H1 (cell line): ENCODE data around the gene LNPK. TPM values are rescaled to one million over a fixed set of nuclear protein-coding genes. Genes with fewer than 3 reads are reported as not detected.

ENCODE experiments used
- CTCF ChIA-PET: fragments of 300-600 bp; sonication (Branson Sonifier 250); formaldehyde crosslinking; loops from one replicate; lab custom pipeline; 2021; ENCODE audit not compliant: partially characterized antibody; lab: Charles Lee
- POLR2A ChIA-PET: fragments of 300-600 bp; sonication (Branson Sonifier 250); formaldehyde crosslinking; loops from one replicate; lab custom pipeline; 2021; ENCODE audit warnings: inconsistent platforms; ENCODE audit not compliant: partially characterized antibody; lab: Charles Lee
- DNase-seq, 2 experiments: peaks; one replicate each; pipeline versions ENCODE4 v3.0.0 to v3.0.0-alpha.2; 2010 to 2022; ENCODE audit warnings: low spot score in 2 of 2, low read depth in 1 of 2, mixed read lengths in 1 of 2
- FAIRE-seq: peaks from 2 replicates; lab custom pipeline; 2011; peaks lifted over from hg19 to GRCh38; lab: Jason Lieb, UNC
- H2AFZ ChIP-seq: 2 replicates; pipeline ENCODE4 v1.8.1; 2012; ENCODE audit warnings: low read length, inconsistent platforms
- H2AK5ac ChIP-seq: 2 replicates; pipeline ENCODE4 v1.6.1; 2013; ENCODE audit warnings: low read depth, low read length
- H2BK120ac ChIP-seq: replicated peaks from 2 replicates; pipeline ENCODE3; 2013; ENCODE audit warnings: low read depth, low read length, inconsistent platforms
- H2BK12ac ChIP-seq: 2 replicates; pipeline ENCODE4 v1.6.1; 2013; ENCODE audit warnings: low read depth, low read length
- H2BK15ac ChIP-seq: 2 replicates; pipeline ENCODE4 v1.6.1; 2013; ENCODE audit warnings: low read length
- H2BK20ac ChIP-seq: 2 replicates; pipeline ENCODE4 v1.6.1; 2013; ENCODE audit warnings: low read length
- H2BK5ac ChIP-seq: 2 replicates; pipeline ENCODE4 v1.6.1; 2013; ENCODE audit warnings: low read depth, low read length
- H3K14ac ChIP-seq: 2 replicates; pipeline ENCODE4 v1.6.1; 2013; ENCODE audit warnings: inconsistent platforms; ENCODE audit not compliant: insufficient read length
- H3K18ac ChIP-seq: 2 replicates; pipeline ENCODE4 v1.6.1; 2013; ENCODE audit warnings: low read length; ENCODE audit errors: extremely low read depth
- H3K23ac ChIP-seq: 2 replicates; pipeline ENCODE4 v1.6.1; 2013; ENCODE audit warnings: inconsistent platforms; ENCODE audit not compliant: insufficient read length
- H3K23me2 ChIP-seq: 2 replicates; pipeline ENCODE4 v1.6.1; 2013; ENCODE audit warnings: low read depth, low read length
- H3K27ac ChIP-seq: 2 replicates; pipeline ENCODE4 v1.6.1; 2011; ENCODE audit warnings: low read depth, low read length, inconsistent platforms
- H3K27me3 ChIP-seq, 4 experiments: replicated peaks in 1 of 4; 1 replicate in 1 of 4; 2 replicates in 3 of 4; pipeline versions ENCODE4 v1.6.1 to v1.8.1; 2011 to 2013; ENCODE audit warnings: low read length in 3 of 4, mild to moderate bottlenecking in 3 of 4, inconsistent platforms in 2 of 4, mixed read lengths in 2 of 4, moderate library complexity in 1 of 4; ENCODE audit not compliant: control insufficient read depth in 3 of 4, insufficient read depth in 3 of 4; ENCODE audit errors: extremely low read depth in 1 of 4
- H3K36me3 ChIP-seq, 4 experiments: 2 replicates each; pipeline versions ENCODE4 v1.6.1 to v1.8.1; 2011 to 2013; ENCODE audit warnings: mild to moderate bottlenecking in 4 of 4, low read length in 3 of 4, moderate library complexity in 2 of 4, control low read depth in 1 of 4, inconsistent platforms in 1 of 4; ENCODE audit not compliant: insufficient read depth in 4 of 4, control insufficient read depth in 2 of 4
- H3K4ac ChIP-seq: replicated peaks from 2 replicates; pipeline ENCODE3; 2013; ENCODE audit warnings: low read length, low read depth, mixed read lengths, inconsistent platforms; ENCODE audit not compliant: insufficient read length
- H3K4me1 ChIP-seq, 4 experiments: replicated peaks in 1 of 4; 1 replicate in 1 of 4; 2 replicates in 3 of 4; pipeline versions ENCODE4 v1.6.1 to v1.8.1; 2011 to 2013; ENCODE audit warnings: low read length in 3 of 4, inconsistent platforms in 2 of 4, mixed read lengths in 1 of 4; ENCODE audit not compliant: insufficient read depth in 4 of 4, control insufficient read depth in 3 of 4
- H3K4me2 ChIP-seq, 2 experiments: 2 replicates each; pipeline versions ENCODE4 v1.6.1 to v1.8.1; 2011 to 2013; ENCODE audit warnings: low read depth in 2 of 2, low read length in 2 of 2, control low read depth in 1 of 2, inconsistent platforms in 1 of 2, mild to moderate bottlenecking in 1 of 2; ENCODE audit not compliant: insufficient read depth in 1 of 2
- H3K4me3 ChIP-seq, 4 experiments: fragments of 200-600, 300-600 bp in 1 of 4; sonication (generic), shearing (Covaris generic), sonication (Bioruptor Twin) in 1 of 4; 2 replicates each; pipeline versions ENCODE4 v1.5.1 to v1.8.1; 2011 to 2016; ENCODE audit warnings: low read length in 4 of 4, low read depth in 3 of 4, control low read depth in 2 of 4, inconsistent platforms in 2 of 4, mild to moderate bottlenecking in 2 of 4, mixed read lengths in 1 of 4, moderate library complexity in 1 of 4; ENCODE audit not compliant: insufficient read depth in 2 of 4; ENCODE audit errors: extremely low read depth in 1 of 4
- H3K56ac ChIP-seq: replicated peaks from 2 replicates; pipeline ENCODE3; 2013; ENCODE audit warnings: low read depth, mild to moderate bottlenecking, mixed read lengths, low read length, inconsistent platforms; ENCODE audit not compliant: insufficient read length
- H3K79me1 ChIP-seq: 2 replicates; pipeline ENCODE4 v1.6.1; 2013; ENCODE audit warnings: low read depth, low read length, control low read depth
- H3K79me2 ChIP-seq, 2 experiments: 2 replicates each; pipeline versions ENCODE4 v1.6.1 to v1.8.1; 2012 to 2013; ENCODE audit warnings: low read length in 2 of 2, mild to moderate bottlenecking in 2 of 2, inconsistent platforms in 1 of 2; ENCODE audit not compliant: insufficient read depth in 2 of 2, control insufficient read depth in 1 of 2
- H3K9ac ChIP-seq, 4 experiments: replicated peaks in 1 of 4; 1 replicate in 1 of 4; 2 replicates in 3 of 4; pipeline versions ENCODE4 v1.6.1 to v1.8.1; 2011 to 2013; ENCODE audit warnings: low read depth in 3 of 4, low read length in 3 of 4, control low read depth in 2 of 4, mild to moderate bottlenecking in 2 of 4, moderate library complexity in 2 of 4, inconsistent platforms in 1 of 4; ENCODE audit errors: extremely low read depth in 1 of 4
- H3K9me3 ChIP-seq, 2 experiments: 2 replicates each; pipeline versions ENCODE4 v1.6.1 to v1.8.1; 2012 to 2013; ENCODE audit warnings: mild to moderate bottlenecking in 2 of 2, moderate library complexity in 2 of 2, control low read depth in 1 of 2, inconsistent platforms in 1 of 2, low read depth in 1 of 2, low read length in 1 of 2, mixed read lengths in 1 of 2; ENCODE audit not compliant: insufficient read depth in 2 of 2
- H4K20me1 ChIP-seq, 2 experiments: replicated peaks in 1 of 2; 2 replicates each; pipeline versions ENCODE3 to v1.8.1; 2011 to 2013; ENCODE audit warnings: inconsistent platforms in 2 of 2, low read length in 2 of 2, mild to moderate bottlenecking in 1 of 2; ENCODE audit not compliant: insufficient read depth in 2 of 2, control insufficient read depth in 1 of 2
- H4K5ac ChIP-seq: 2 replicates; pipeline ENCODE4 v1.6.1; 2013; ENCODE audit warnings: low read length, low read depth, mixed read lengths, inconsistent platforms; ENCODE audit not compliant: insufficient read length
- H4K8ac ChIP-seq: 2 replicates; pipeline ENCODE4 v1.8.0; 2013; ENCODE audit warnings: mild to moderate bottlenecking, moderate library complexity, low read length, inconsistent platforms; ENCODE audit not compliant: insufficient read depth; ENCODE audit errors: extremely low read depth
- H4K91ac ChIP-seq: replicated peaks from 2 replicates; pipeline ENCODE3; 2013; ENCODE audit warnings: low read length, mixed read lengths, inconsistent platforms; ENCODE audit not compliant: insufficient read length
- EP300 ChIP-seq, 2 experiments: IDR thresholded peaks; 1 replicate in 1 of 2; 2 replicates in 1 of 2; pipeline ENCODE4 v1.6.1; 2011 to 2012; ENCODE audit warnings: low read depth in 2 of 2, low read length in 2 of 2, mild to moderate bottlenecking in 2 of 2, borderline replicate concordance in 1 of 2, inconsistent platforms in 1 of 2, moderate library complexity in 1 of 2
- HDAC6 ChIP-seq: IDR thresholded peaks from one replicate; pipeline ENCODE4 v1.7.1; 2012; ENCODE audit warnings: low read depth, mild to moderate bottlenecking, inconsistent platforms, low read length, moderate library complexity
- MAFK ChIP-seq: IDR thresholded peaks from 2 replicates; pipeline ENCODE4 v1.6.1; 2012; ENCODE audit warnings: low read depth, mild to moderate bottlenecking, improper control_type of control experiment, low read length
- PHF8 ChIP-seq: fragments of 200-600 bp; sonication (generic); conservative IDR thresholded peaks from 2 replicates; pipeline ENCODE4 v1.7.1; 2012; ENCODE audit warnings: low read depth, mild to moderate bottlenecking, inconsistent platforms, low read length, moderate library complexity
- RAD21 ChIP-seq, 2 experiments: IDR thresholded peaks in 1 of 2; conservative IDR thresholded peaks in 1 of 2; 2 replicates each; pipeline ENCODE4 v1.6.1; 2011; ENCODE audit warnings: low read depth in 2 of 2, low read length in 2 of 2, improper control_type of control experiment in 1 of 2, inconsistent platforms in 1 of 2, mild to moderate bottlenecking in 1 of 2, moderate library complexity in 1 of 2
- RBBP5 ChIP-seq: IDR thresholded peaks from 2 replicates; pipeline ENCODE4 v1.7.1; 2012; ENCODE audit warnings: low read depth, mild to moderate bottlenecking, inconsistent platforms, low read length, moderate library complexity, borderline replicate concordance
- SP1 ChIP-seq: IDR thresholded peaks from 2 replicates; pipeline ENCODE4 v1.6.1; 2011; ENCODE audit warnings: low read depth, low read length
- SP4 ChIP-seq: IDR thresholded peaks from 2 replicates; pipeline ENCODE4 v1.6.1; 2012; ENCODE audit warnings: low read length, inconsistent platforms
- WGBS, 2 experiments: shearing (Covaris generic) in 1 of 2; methylation state at CpG; one replicate each; pipeline versions ENCODE4 v1.1.6 to v1.1.7; 2013 to 2015; ENCODE audit warnings: low lambda C conversion rate in 2 of 2, mixed read lengths in 2 of 2, inconsistent platforms in 1 of 2, low coverage in 1 of 2, missing lambda C conversion rate in 1 of 2; ENCODE audit not compliant: insufficient replicate concordance in 2 of 2, insufficient coverage in 1 of 2, insufficient read length in 1 of 2; ENCODE audit errors: extremely low coverage in 1 of 2, missing lambda C conversion rate in 1 of 2; 5-methylcytosine and 5-hydroxymethylcytosine counted together
- polyA plus RNA-seq, 7 experiments: library from polyadenylated mRNA; depleted of rRNA in 3 of 7; stranded (reverse) in 5 of 7; unstranded in 2 of 7; fragments of >200 nt in 5 of 7; fragments of 200-250 nt in 2 of 7; gene quantifications; 1 replicate in 5 of 7; 2 replicates in 1 of 7; 4 replicates in 1 of 7; pipeline versions ENCODE4 v1.2.1 to v1.2.3, GENCODE V29; 2011 to 2013; ENCODE audit warnings: missing spikeins in 2 of 7, mixed read lengths in 2 of 7
- total RNA-seq: library from RNA; stranded (reverse); fragmentation: NEBNext Ultra II Directional; extraction: Animal tissue kit (Norgen Biotek cat#: 25700); gene quantifications from 2 replicates; pipeline ENCODE4 v1.2.1, GENCODE V29; 2021
- TF ChIP-seq, protein P1 (sequence below): IDR thresholded peaks from 2 replicates; pipeline ENCODE4 v1.6.1; 2012; ENCODE audit warnings: inconsistent platforms
- TF ChIP-seq, protein P2 (sequence below), 3 experiments: IDR thresholded peaks; 1 replicate in 2 of 3; 2 replicates in 1 of 3; pipeline versions ENCODE4 v1.5.1 to v1.6.1; 2011; ENCODE audit warnings: low read length in 3 of 3, mild to moderate bottlenecking in 3 of 3, inconsistent platforms in 2 of 3, low read depth in 1 of 3, moderate library complexity in 1 of 3; ENCODE audit not compliant: insufficient read depth in 1 of 3; ENCODE audit errors: control extremely low read depth in 1 of 3

LNPK gene
- total and polyA plus RNA-seq, 2 of the 8 experiments (the other 6 are each of a cell fraction or from before 2014, with no cell fraction given): 3.1 to 10.3 TPM

DNA sequence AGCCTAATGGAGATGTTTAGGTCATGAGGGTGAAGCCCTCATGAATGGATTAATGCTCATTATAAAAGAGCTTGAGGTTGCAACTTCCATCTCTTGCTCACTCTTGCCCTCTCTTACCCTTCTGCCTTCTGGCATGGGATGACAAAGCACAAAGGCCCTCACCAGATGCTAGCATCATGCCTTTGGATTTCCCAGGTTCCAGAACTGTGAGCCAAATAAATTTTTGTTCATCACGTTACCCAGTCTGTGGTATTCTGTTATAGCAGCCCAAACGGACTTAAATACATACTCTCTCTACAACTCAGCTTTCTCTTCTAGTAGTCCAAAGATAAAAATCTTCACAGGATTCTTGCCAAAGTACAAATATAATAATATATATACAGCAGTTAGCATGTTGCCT lies 75.8 kb downstream of the LNPK start:
- Histone ChIP-seq H4K20me1 (no peaks in the 10 kb centered on the region), H3K23me2 (no peaks in the 10 kb centered on the region), H3K27me3 (no peaks in the 10 kb centered on the region), H2BK120ac (no peak overlapping the region), H3K79me2 (no peaks in the 10 kb centered on the region), H4K8ac (no peak overlapping the region), H3K4ac (no peak overlapping the region), H3K9me3 (no peaks in the 10 kb centered on the region), H2AK5ac (no peak overlapping the region), H2BK12ac (no peak overlapping the region), H3K9ac (no peak overlapping the region), H2AFZ (no peak overlapping the region), H3K14ac (no peak overlapping the region), H4K91ac (no peak overlapping the region), H4K5ac (no peak overlapping the region), H3K79me1 (no peaks in the 10 kb centered on the region), H3K18ac (no peak overlapping the region), H2BK15ac (no peak overlapping the region), H3K56ac (no peak overlapping the region), H3K27ac (no peak overlapping the region), H3K4me2 (no peak overlapping the region), H3K23ac (no peak overlapping the region), H3K4me1 (0 out of 7 replicates have a peak, but pooled peaks cover 0 to 3% (median 0%) of the 10 kb centered on the region in 4 experiments), H3K4me3 (no peak overlapping the region), H3K36me3 (peaks cover 0 to 4% (median 0%) of the 10 kb centered on the region in 4 experiments; a peak in 1 of 8 replicates), H2BK20ac (no peak overlapping the region), H2BK5ac (no peak overlapping the region)
- ChIA-PET POLR2A (no interaction called here), CTCF (interaction anchor here (1.0 to 2.4 kb wide), 3 partner anchors 9 to 236 kb away, joined by 3 to 7 read pairs (median 4); no protein-coding TSS in a partner anchor)
- DNase-seq (no peak), FAIRE-seq (no peak)
- 92% methylated on average over 2 of the region's 2 CpGs; no CpG with 5 or more reads in 1 of the 2 experiments for WGBS, 2 experiments
- TF ChIP-seq HDAC6 (no peak), SP1 (no peak), RBBP5 (no peak), RAD21 (IDR thresholded peaks at IDR 0.05 in 1 of 2, conservative IDR thresholded peaks at IDR 0.05 in 1 of 2; ENCODE audit: low read depth in 2 of 2, low read length in 2 of 2) (no peak), EP300 (IDR thresholded peaks at IDR 0.05; ENCODE audit: borderline replicate concordance in 1 of 2, low read depth in 2 of 2, low read length in 2 of 2) (no peak), SP4 (no peak), PHF8 (no peak), MAFK (no peak)
- TF ChIP-seq, protein P1, sequence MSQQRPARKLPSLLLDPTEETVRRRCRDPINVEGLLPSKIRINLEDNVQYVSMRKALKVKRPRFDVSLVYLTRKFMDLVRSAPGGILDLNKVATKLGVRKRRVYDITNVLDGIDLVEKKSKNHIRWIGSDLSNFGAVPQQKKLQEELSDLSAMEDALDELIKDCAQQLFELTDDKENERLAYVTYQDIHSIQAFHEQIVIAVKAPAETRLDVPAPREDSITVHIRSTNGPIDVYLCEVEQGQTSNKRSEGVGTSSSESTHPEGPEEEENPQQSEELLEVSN: no peak
- TF ChIP-seq, protein P2, sequence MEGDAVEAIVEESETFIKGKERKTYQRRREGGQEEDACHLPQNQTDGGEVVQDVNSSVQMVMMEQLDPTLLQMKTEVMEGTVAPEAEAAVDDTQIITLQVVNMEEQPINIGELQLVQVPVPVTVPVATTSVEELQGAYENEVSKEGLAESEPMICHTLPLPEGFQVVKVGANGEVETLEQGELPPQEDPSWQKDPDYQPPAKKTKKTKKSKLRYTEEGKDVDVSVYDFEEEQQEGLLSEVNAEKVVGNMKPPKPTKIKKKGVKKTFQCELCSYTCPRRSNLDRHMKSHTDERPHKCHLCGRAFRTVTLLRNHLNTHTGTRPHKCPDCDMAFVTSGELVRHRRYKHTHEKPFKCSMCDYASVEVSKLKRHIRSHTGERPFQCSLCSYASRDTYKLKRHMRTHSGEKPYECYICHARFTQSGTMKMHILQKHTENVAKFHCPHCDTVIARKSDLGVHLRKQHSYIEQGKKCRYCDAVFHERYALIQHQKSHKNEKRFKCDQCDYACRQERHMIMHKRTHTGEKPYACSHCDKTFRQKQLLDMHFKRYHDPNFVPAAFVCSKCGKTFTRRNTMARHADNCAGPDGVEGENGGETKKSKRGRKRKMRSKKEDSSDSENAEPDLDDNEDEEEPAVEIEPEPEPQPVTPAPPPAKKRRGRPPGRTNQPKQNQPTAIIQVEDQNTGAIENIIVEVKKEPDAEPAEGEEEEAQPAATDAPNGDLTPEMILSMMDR (IDR thresholded peaks at IDR 0.05; ENCODE audit: control extremely low read depth in 1 of 3, insufficient read depth in 1 of 3, low read depth in 1 of 3, low read length in 3 of 3): no peak
